ENCODE results near the gene PLCXD1.
"Not testable (repeated sequence)": the region's sequence is repeated elsewhere in the genome, so short reads cannot be mapped to it uniquely, and the experiment has no call there.

The PLCXD1 gene

GRCh38 chrX:259692-260355 lies 21.4 kb upstream of the PLCXD1 start:
- no peak overlapping the region for H3K4me3 ChIP-seq (ENCODE audit: low read depth, low read length)
- no peak for TF ChIP-seq CTCF (IDR thresholded peaks at IDR 0.05; ENCODE audit: insufficient read depth, low read depth, low read length, missing control alignments)
- DNase-seq (ENCODE audit: low read depth): no peak

- DNase-seq (ENCODE audit: low read depth): no peak
- no peak overlapping the region for H3K4me3 ChIP-seq (ENCODE audit: low read depth, low read length)
- no peak for TF ChIP-seq CTCF (IDR thresholded peaks at IDR 0.05; ENCODE audit: insufficient read depth, low read depth, low read length, missing control alignments)
These were observed 19.8 kb upstream of the PLCXD1 start for GRCh38 chrX:261167-261918.

- no peak for DNase-seq (ENCODE audit: low read depth)
- H3K4me3 ChIP-seq (ENCODE audit: low read depth, low read length): no peak overlapping the region
- no peak for TF ChIP-seq CTCF (IDR thresholded peaks at IDR 0.05; ENCODE audit: insufficient read depth, low read depth, low read length, missing control alignments)
These were observed 19.2 kb upstream of the PLCXD1 start for GRCh38 chrX:261919-262352.

GRCh38 chrX:262381-262909 lies 18.7 kb upstream of the PLCXD1 start:
- no peak overlapping the region for H3K4me3 ChIP-seq (ENCODE audit: low read depth, low read length)
- TF ChIP-seq CTCF (IDR thresholded peaks at IDR 0.05; ENCODE audit: insufficient read depth, low read depth, low read length, missing control alignments): no peak
- DNase-seq (ENCODE audit: low read depth): no peak

- H3K4me3 ChIP-seq (ENCODE audit: low read depth, low read length); DNase-seq (ENCODE audit: low read depth): not testable (repeated sequence)
These were observed 17.2 kb upstream of the PLCXD1 start for GRCh38 chrX:264006-264405.

- no peak for TF ChIP-seq CTCF (IDR thresholded peaks at IDR 0.05; ENCODE audit: insufficient read depth, low read depth, low read length, missing control alignments)
- no peak for DNase-seq (ENCODE audit: low read depth)
These were observed 16.3 kb upstream of the PLCXD1 start for GRCh38 chrX:264634-265455.

GRCh38 chrX:265502-265901 lies 15.7 kb upstream of the PLCXD1 start:
- H3K4me3 ChIP-seq (ENCODE audit: low read depth, low read length): no peak overlapping the region
- no peak for DNase-seq (ENCODE audit: low read depth)
- TF ChIP-seq CTCF (IDR thresholded peaks at IDR 0.05; ENCODE audit: insufficient read depth, low read depth, low read length, missing control alignments): no peak

More at GRCh38 chrX:264634-265455, 16.3 kb upstream of the PLCXD1 start:
- no peak overlapping the region for H3K4me3 ChIP-seq (ENCODE audit: low read depth, low read length)
